ENCODE measurements around the gene TEC. TPM values are rescaled to one million over a fixed set of nuclear protein-coding genes. Genes with fewer than 3 reads are reported as not detected.
"Not testable (repeated sequence)": the region's sequence is repeated elsewhere in the genome, so short reads cannot be mapped to it uniquely, and the experiment has no call there.

TEC gene
- total RNA-seq, 2 experiments from 2014 or later: 2.0 to 3.0 TPM

- CTCF ChIA-PET: no interaction called here
- Mint-ChIP-seq H3K9me3 (ENCODE audit: low read depth) (peaks cover 2% of the 10 kb centered on the region), H3K4me1 (peaks cover 3% of the 10 kb centered on the region), H3K36me3 (peaks cover 6% of the 10 kb centered on the region), H3K4me3 (no peak overlapping the region), H3K27me3 (no peaks in the 10 kb centered on the region), H3K27ac (no peak overlapping the region)
- ATAC-seq (no peak), DNase-seq (no peak)
These were observed 47.1 kb downstream of the TEC start for GRCh38 chr4:48222491-48222890.

GRCh38 chr4:48219430-48219829 is 50.2 kb downstream of the TEC start:
- H3K4me3 Mint-ChIP-seq; H3K36me3 Mint-ChIP-seq; H3K27me3 Mint-ChIP-seq; H3K4me1 Mint-ChIP-seq; ATAC-seq; CTCF ChIA-PET; H3K27ac Mint-ChIP-seq; H3K9me3 Mint-ChIP-seq (ENCODE audit: low read depth); DNase-seq: not testable (repeated sequence)

DNA sequence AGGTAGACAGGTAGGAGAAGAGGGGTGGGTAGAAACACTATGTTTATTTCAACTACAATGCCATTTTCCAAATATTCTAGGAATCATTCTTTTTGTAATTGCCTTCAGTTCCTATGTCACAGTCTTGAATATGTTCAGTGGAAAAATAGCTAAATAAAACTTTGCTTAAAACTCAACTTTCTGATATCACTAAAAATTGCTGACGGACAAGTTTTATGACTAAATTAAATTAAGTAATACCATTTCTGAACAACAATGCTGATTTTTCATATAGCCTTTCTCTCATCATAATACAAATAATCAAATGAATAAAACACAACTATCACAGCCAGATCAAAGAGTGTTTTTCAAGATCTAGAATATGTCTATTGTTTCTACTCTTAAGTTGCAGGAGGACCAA is 53.1 kb downstream of the TEC start:
- CTCF ChIA-PET: interaction anchor here (1.3 kb wide), 1 partner anchor 12 kb away, joined by 3 read pairs; no protein-coding TSS in a partner anchor
- no peak overlapping the region for H3K27ac Mint-ChIP-seq
- ATAC-seq (no peak), DNase-seq (no peak)
- peaks cover 15% of the 10 kb centered on the region for H3K4me1 Mint-ChIP-seq
- H3K27me3 Mint-ChIP-seq: no peaks in the 10 kb centered on the region
- H3K36me3 Mint-ChIP-seq: peaks cover 6% of the 10 kb centered on the region
- no peak overlapping the region for H3K4me3 Mint-ChIP-seq
- H3K9me3 Mint-ChIP-seq (ENCODE audit: low read depth): peaks cover 2% of the 10 kb centered on the region

DNA sequence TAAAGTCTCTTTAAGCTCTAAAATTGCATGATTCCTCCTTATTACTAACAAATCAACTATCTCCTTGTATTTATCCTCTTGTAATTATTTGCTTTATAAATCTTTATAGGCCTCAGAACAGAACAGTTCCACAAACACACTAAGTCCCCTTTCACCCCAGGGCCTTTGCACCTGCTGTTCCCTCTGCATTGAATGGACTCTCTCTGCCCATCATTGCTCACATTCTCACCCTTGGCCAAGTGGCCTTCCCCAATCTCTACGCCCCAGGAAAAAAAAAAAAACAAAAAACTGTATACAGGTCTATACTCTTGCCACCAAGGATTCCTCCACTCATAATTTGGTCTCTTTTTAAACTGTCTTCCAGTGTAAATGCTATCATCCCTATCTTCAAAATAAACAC is 53.7 kb downstream of the TEC start:
- Mint-ChIP-seq H3K4me3 (no peak overlapping the region), H3K4me1 (peaks cover 17% of the 10 kb centered on the region), H3K27me3 (no peaks in the 10 kb centered on the region), H3K27ac (no peak overlapping the region), H3K9me3 (ENCODE audit: low read depth) (peaks cover 2% of the 10 kb centered on the region), H3K36me3 (peaks cover 6% of the 10 kb centered on the region)
- no peak for DNase-seq
- no peak for ATAC-seq
- CTCF ChIA-PET: no interaction called here

GRCh38 chr4:48212165-48212564 is 57.5 kb downstream of the TEC start:
- CTCF ChIA-PET: no interaction called here
- H3K27ac Mint-ChIP-seq: peak overlapping the region; percentile 33
- H3K4me1 Mint-ChIP-seq: peaks cover 30% of the 10 kb centered on the region
- H3K4me3 Mint-ChIP-seq: no peak overlapping the region
- ATAC-seq (peak; percentile 69), DNase-seq (no peak)
- H3K9me3 Mint-ChIP-seq (ENCODE audit: low read depth): no peaks in the 10 kb centered on the region
- no peaks in the 10 kb centered on the region for H3K27me3 Mint-ChIP-seq
- peaks cover 5% of the 10 kb centered on the region for H3K36me3 Mint-ChIP-seq

DNA sequence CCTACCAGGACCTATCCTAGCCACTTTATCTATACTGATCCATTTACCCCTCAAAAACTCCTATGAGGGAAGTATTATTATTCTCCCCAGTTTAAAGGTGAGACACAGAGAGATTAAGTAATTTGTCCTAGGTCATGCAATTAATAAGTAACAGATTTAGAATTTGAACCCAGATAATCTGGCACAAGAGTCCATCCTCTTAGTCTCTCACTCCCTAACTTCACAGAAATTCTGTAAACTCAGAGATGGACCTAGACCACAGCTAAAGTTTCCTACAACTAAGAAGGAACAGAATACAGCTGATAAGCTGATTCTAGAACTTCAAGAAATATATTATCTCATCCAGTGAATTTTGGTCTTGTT is 58.7 kb downstream of the TEC start:
- CTCF ChIA-PET: interaction anchor here (1.0 to 1.2 kb wide), 2 partner anchors 64 to 131 kb away, joined by 3 to 4 read pairs; no protein-coding TSS in a partner anchor
- no peak for ATAC-seq
- DNase-seq: no peak
- no peak overlapping the region for H3K27ac Mint-ChIP-seq
- H3K4me1 Mint-ChIP-seq: peaks cover 30% of the 10 kb centered on the region
- H3K27me3 Mint-ChIP-seq: no peaks in the 10 kb centered on the region
- peaks cover 5% of the 10 kb centered on the region for H3K36me3 Mint-ChIP-seq
- no peak overlapping the region for H3K4me3 Mint-ChIP-seq
- H3K9me3 Mint-ChIP-seq (ENCODE audit: low read depth): no peaks in the 10 kb centered on the region

GRCh38 chr4:48205626-48206025 is 64.0 kb downstream of the TEC start:
- CTCF ChIA-PET: interaction anchor here (1.7 kb wide), 1 partner anchor 82 kb away, joined by 3 read pairs; no protein-coding TSS in a partner anchor
- no peak for DNase-seq
- Mint-ChIP-seq H3K4me3 (no peak overlapping the region), H3K4me1 (peaks cover 9% of the 10 kb centered on the region), H3K9me3 (ENCODE audit: low read depth) (no peaks in the 10 kb centered on the region), H3K36me3 (peaks cover 3% of the 10 kb centered on the region), H3K27me3 (no peaks in the 10 kb centered on the region), H3K27ac (no peak overlapping the region)
- ATAC-seq: no peak

- ATAC-seq: no peak
- Mint-ChIP-seq H3K4me3 (no peak overlapping the region), H3K27ac (no peak overlapping the region), H3K27me3 (no peaks in the 10 kb centered on the region), H3K9me3 (ENCODE audit: low read depth) (no peaks in the 10 kb centered on the region), H3K4me1 (peaks cover 4% of the 10 kb centered on the region), H3K36me3 (no peaks in the 10 kb centered on the region)
- DNase-seq: no peak
- CTCF ChIA-PET: interaction anchor here (0.7 kb wide), 1 partner anchor 12 kb away, joined by 3 read pairs; no protein-coding TSS in a partner anchor
These were observed 64.5 kb downstream of the TEC start for GRCh38 chr4:48205107-48205506.

- H3K9me3 Mint-ChIP-seq (ENCODE audit: low read depth): no peaks in the 10 kb centered on the region
- ATAC-seq: no peak
- no peaks in the 10 kb centered on the region for H3K27me3 Mint-ChIP-seq
- no peak for DNase-seq
- CTCF ChIA-PET: no interaction called here
- no peaks in the 10 kb centered on the region for H3K4me1 Mint-ChIP-seq
- H3K36me3 Mint-ChIP-seq: no peaks in the 10 kb centered on the region
- no peak overlapping the region for H3K4me3 Mint-ChIP-seq
- no peak overlapping the region for H3K27ac Mint-ChIP-seq
These were observed 65.8 kb downstream of the TEC start for GRCh38 chr4:48203819-48204218.

DNA sequence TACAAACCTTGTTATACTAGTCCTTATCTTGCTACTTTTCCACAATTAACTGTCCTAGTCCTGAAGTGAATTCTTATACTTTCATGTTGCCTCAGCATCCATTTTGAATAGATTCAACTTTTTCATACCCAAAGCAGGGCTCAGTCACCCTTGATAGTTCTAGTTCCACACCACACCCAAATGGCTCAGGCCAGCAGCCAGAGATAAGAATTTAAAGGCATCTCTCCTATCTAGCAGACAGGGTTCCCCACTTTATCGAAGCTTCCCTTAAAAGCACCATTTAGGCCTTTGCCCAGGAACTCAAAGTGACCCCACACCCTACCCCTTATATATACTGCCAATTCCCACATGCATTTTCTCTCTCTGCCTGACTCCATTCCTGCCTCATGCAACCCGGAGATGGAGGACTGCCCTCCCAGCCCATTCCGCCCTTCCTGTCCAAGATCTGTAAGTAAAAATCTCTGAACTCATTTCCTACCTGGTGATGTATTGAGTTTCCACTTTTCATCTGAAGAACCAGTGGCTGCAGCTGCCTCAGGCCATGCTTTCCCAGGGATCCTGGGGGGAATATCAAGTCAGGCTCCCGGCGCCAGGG is 71.9 kb downstream of the TEC start:
- no peaks in the 10 kb centered on the region for H3K4me1 Mint-ChIP-seq

GRCh38 chr4:48196758-48197504 is 72.7 kb downstream of the TEC start:
- Mint-ChIP-seq H3K27me3 (no peaks in the 10 kb centered on the region), H3K9me3 (ENCODE audit: low read depth) (no peaks in the 10 kb centered on the region), H3K27ac (no peak overlapping the region), H3K36me3 (no peaks in the 10 kb centered on the region), H3K4me1 (no peaks in the 10 kb centered on the region), H3K4me3 (no peak overlapping the region)
- DNase-seq: no peak
- ATAC-seq: no peak
- CTCF ChIA-PET: interaction anchor here (1.2 kb wide), 1 partner anchor 38 kb away, joined by 3 read pairs; no protein-coding TSS in a partner anchor

More for the DNA sequence above, 71.9 kb downstream of the TEC start:
- Mint-ChIP-seq H3K36me3 (no peaks in the 10 kb centered on the region), H3K4me3 (no peak overlapping the region), H3K9me3 (ENCODE audit: low read depth) (no peaks in the 10 kb centered on the region), H3K27ac (no peak overlapping the region), H3K27me3 (no peaks in the 10 kb centered on the region)
- no peak for DNase-seq
- ATAC-seq: no peak
- CTCF ChIA-PET: no interaction called here

DNA sequence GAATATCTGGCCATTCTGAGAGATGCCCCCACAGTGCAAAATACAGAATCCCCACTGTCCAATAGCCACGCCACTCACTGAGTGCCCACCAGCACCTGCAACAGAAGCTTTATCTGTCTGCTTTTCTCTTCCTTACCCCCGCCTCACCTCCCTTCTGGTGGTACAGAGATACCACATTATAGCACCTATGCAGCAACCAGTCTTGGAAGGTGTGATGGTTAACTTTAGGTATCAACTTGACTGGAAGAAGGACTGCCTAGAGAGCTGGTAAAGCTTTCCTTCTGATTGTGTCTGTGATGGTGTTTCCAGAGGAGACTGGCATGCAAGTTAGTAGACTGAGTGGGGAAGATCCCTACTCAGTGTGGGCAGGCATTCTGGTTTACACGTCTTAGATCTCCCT is 73.8 kb downstream of the TEC start:
- Mint-ChIP-seq H3K27me3 (no peaks in the 10 kb centered on the region), H3K36me3 (no peaks in the 10 kb centered on the region), H3K9me3 (ENCODE audit: low read depth) (no peaks in the 10 kb centered on the region), H3K4me3 (no peak overlapping the region), H3K27ac (no peak overlapping the region), H3K4me1 (no peaks in the 10 kb centered on the region)
- CTCF ChIA-PET: interaction anchor here (1.2 kb wide), 1 partner anchor 39 kb away, joined by 3 read pairs; no protein-coding TSS in a partner anchor
- ATAC-seq (no peak), DNase-seq (no peak)

- H3K4me3 Mint-ChIP-seq: no peak overlapping the region
- DNase-seq (no peak), ATAC-seq (no peak)
- CTCF ChIA-PET: interaction anchor here (1.2 kb wide), 1 partner anchor 40 kb away, joined by 3 read pairs; no protein-coding TSS in a partner anchor
- no peaks in the 10 kb centered on the region for H3K27me3 Mint-ChIP-seq
- H3K4me1 Mint-ChIP-seq: no peaks in the 10 kb centered on the region
- no peaks in the 10 kb centered on the region for H3K36me3 Mint-ChIP-seq
- no peak overlapping the region for H3K27ac Mint-ChIP-seq
- H3K9me3 Mint-ChIP-seq (ENCODE audit: low read depth): no peaks in the 10 kb centered on the region
These were observed 74.3 kb downstream of the TEC start for GRCh38 chr4:48195374-48195773.

DNA sequence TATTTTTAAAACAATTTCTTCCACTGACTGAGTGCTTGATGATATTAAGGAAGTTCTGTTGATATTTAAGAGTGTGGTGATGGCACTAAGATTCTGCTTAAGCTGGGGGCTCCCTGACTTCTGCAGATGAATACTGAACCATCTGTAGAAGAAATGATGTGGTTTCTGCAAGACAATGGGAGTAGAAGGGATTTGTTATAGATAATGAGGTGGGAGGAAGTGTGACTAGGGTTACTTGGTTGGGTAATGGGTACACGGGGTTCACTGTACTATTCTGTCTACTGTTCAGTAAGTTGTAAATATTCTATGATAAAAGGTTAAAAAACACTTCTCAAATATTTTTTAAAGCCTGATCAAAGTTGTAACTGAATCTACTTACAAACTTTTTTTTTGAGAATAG is 74.7 kb downstream of the TEC start:
- H3K27ac Mint-ChIP-seq: no peak overlapping the region
- CTCF ChIA-PET: no interaction called here
- H3K4me1 Mint-ChIP-seq: no peaks in the 10 kb centered on the region

More for the DNA sequence above, 74.7 kb downstream of the TEC start:
- no peak overlapping the region for H3K4me3 Mint-ChIP-seq
- DNase-seq: no peak
- H3K36me3 Mint-ChIP-seq: no peaks in the 10 kb centered on the region
- H3K27me3 Mint-ChIP-seq: no peaks in the 10 kb centered on the region
- no peaks in the 10 kb centered on the region for H3K9me3 Mint-ChIP-seq (ENCODE audit: low read depth)
- no peak for ATAC-seq
